SK-N-SH treated with all-trans-retinoic acid at 6 μM for 48 hours (cell line): Measurements from ENCODE around the gene SEMA5A.

Source experiments
- ARNTL ChIP-seq: fragments of 450-650 bp; formaldehyde crosslinking; IDR thresholded peaks from 2 replicates; pipeline ENCODE4 v1.5.0; 2020; ENCODE audit warnings: low read depth, mild to moderate bottlenecking, moderate library complexity, borderline replicate concordance
- CREB5 ChIP-seq: fragments of 250-450 bp; sonication (Bioruptor Pico); IDR thresholded peaks from 2 replicates; pipeline ENCODE4 v1.5.1; 2020; ENCODE audit warnings: low read depth, mild to moderate bottlenecking, moderate library complexity
- CSDC2 ChIP-seq: fragments of 250-450 bp; sonication (Bioruptor Pico); IDR thresholded peaks from 2 replicates; pipeline ENCODE4 v1.5.0; 2020; ENCODE audit warnings: mild to moderate bottlenecking, moderate library complexity
- ESRRG ChIP-seq: fragments of 250-450 bp; sonication (Bioruptor Pico); IDR thresholded peaks from 2 replicates; pipeline ENCODE4 v1.6.1; 2021; ENCODE audit warnings: mild to moderate bottlenecking
- GLIS3 ChIP-seq: fragments of 250-450 bp; sonication (Bioruptor Pico); IDR thresholded peaks from 2 replicates; pipeline ENCODE4 v1.5.0; 2020; ENCODE audit warnings: mild to moderate bottlenecking, moderate library complexity
- ISL1 ChIP-seq: fragments of 250-450 bp; sonication (Bioruptor Pico); IDR thresholded peaks from 2 replicates; pipeline ENCODE4 v2.1.2; 2022; ENCODE audit warnings: mild to moderate bottlenecking, moderate library complexity
- OSR1 ChIP-seq: fragments of 250-450 bp; sonication (Bioruptor Pico); IDR thresholded peaks from 2 replicates; pipeline ENCODE4 v1.8.0; 2022; ENCODE audit warnings: moderate library complexity, mild to moderate bottlenecking, inconsistent platforms
- PATZ1 ChIP-seq: fragments of 250-450 bp; sonication (Bioruptor Pico); IDR thresholded peaks from 2 replicates; pipeline ENCODE4 v1.8.0; 2020; ENCODE audit warnings: mild to moderate bottlenecking, moderate library complexity, borderline replicate concordance
- POU6F1 ChIP-seq: fragments of 250-450 bp; sonication (Bioruptor Pico); IDR thresholded peaks from 2 replicates; pipeline ENCODE4 v1.8.0; 2021; ENCODE audit warnings: low read depth, mild to moderate bottlenecking, moderate library complexity, borderline replicate concordance
- TOX ChIP-seq: fragments of 250-450 bp; sonication (Bioruptor Pico); IDR thresholded peaks from 2 replicates; pipeline ENCODE4 v1.8.0; 2021; ENCODE audit warnings: mild to moderate bottlenecking, moderate library complexity, borderline replicate concordance
- TSHZ2 ChIP-seq: fragments of 250-450 bp; sonication (Bioruptor Pico); IDR thresholded peaks from 2 replicates; pipeline ENCODE4 v1.5.0; 2020; ENCODE audit warnings: mild to moderate bottlenecking, moderate library complexity
- ZC3H10 ChIP-seq: fragments of 250-450 bp; sonication (Bioruptor Pico); IDR thresholded peaks from 2 replicates; pipeline ENCODE4 v1.5.1; 2021; ENCODE audit warnings: mild to moderate bottlenecking, moderate library complexity
- ZFP3 ChIP-seq: fragments of 250-450 bp; sonication (Bioruptor Pico); IDR thresholded peaks from 2 replicates; pipeline ENCODE4 v1.5.0; 2020; ENCODE audit warnings: mild to moderate bottlenecking, moderate library complexity
- ZNF70 ChIP-seq: fragments of 450-650 bp; formaldehyde crosslinking; IDR thresholded peaks from 2 replicates; pipeline ENCODE4 v1.5.0; 2020; ENCODE audit warnings: mild to moderate bottlenecking, moderate library complexity

- TF ChIP-seq ZFP3 (CRISPR knock-in tag), result 0 out of 2 replicates have a peak, but pooled peaks have one; percentile 35
- no peak for TF ChIP-seq ESRRG (CRISPR knock-in tag)
- TF ChIP-seq GLIS3 (CRISPR knock-in tag), result 0 out of 2 replicates have a peak, but pooled peaks have one; percentile 35
- TF ChIP-seq PATZ1, result no peak
- no peak for TF ChIP-seq POU6F1 (CRISPR knock-in tag)
- TF ChIP-seq TSHZ2 (CRISPR knock-in tag), result no peak
- TF ChIP-seq CREB5 (CRISPR knock-in tag), result peak; percentile 34; the same call in 1 of the 2 replicates
- TF ChIP-seq ISL1 (CRISPR knock-in tag), result peak; percentile 89
- no peak for TF ChIP-seq ARNTL (CRISPR knock-in tag)
- no peak for TF ChIP-seq ZC3H10 (CRISPR knock-in tag)
- peak; percentile 39; the same call in 1 of the 2 replicates for TF ChIP-seq ZNF70 (CRISPR knock-in tag)
- TF ChIP-seq CSDC2 (CRISPR knock-in tag), result no peak
- no peak for TF ChIP-seq TOX (CRISPR knock-in tag)
- no peak for TF ChIP-seq OSR1 (CRISPR knock-in tag)
These were observed 490.9 kb downstream of the SEMA5A start for GRCh38 chr5:9054821-9055589.
